ENCODE measurements around the gene BMP7. TPM values are rescaled to one million over a fixed set of nuclear protein-coding genes. Genes with fewer than 3 reads are reported as not detected.

The BMP7 gene
- total RNA-seq, 2 experiments from 2014 or later = 2.2 to 94.2 TPM

DNA sequence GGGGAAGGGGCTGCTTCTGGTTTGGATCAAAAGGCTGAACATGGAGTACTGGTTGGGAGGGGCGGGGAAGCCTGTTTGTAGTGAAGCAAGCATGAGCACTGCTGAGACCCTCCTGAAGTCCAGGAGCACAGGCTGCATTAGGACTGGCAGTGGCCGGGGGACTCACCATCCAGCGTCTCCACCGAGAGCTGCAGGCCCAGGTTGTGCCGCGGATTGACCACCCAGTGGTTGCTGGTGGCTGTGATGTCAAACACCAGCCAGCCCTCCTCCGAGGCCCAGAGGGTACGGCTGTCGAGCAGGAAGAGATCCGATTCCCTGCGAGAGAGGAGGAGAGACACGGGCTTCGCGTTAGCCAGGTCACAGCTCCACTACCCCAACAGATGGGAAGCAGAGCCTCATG is 64.1 kb downstream of the BMP7 start:
- Histone ChIP-seq H3K27ac (ENCODE audit: low read depth, low read length, poor library complexity, severe bottlenecking) (no peak overlapping the region), H3K9me2 (ENCODE audit: insufficient read depth, low read length) (no peaks in the 10 kb centered on the region), H4K20me1 (ENCODE audit: insufficient read depth, low read length) (no peaks in the 10 kb centered on the region), H2AFZ (ENCODE audit: low read length) (no peak overlapping the region), H3K36me3 (ENCODE audit: insufficient read depth, low read length) (peaks cover 66% of the 10 kb centered on the region), H3K4me3 (ENCODE audit: low read depth, low read length, poor library complexity, severe bottlenecking) (no peak overlapping the region), H3K4me1 (ENCODE audit: insufficient read depth, low read length, poor library complexity, severe bottlenecking) (no peaks in the 10 kb centered on the region), H3K79me2 (ENCODE audit: insufficient read depth, low read depth, low read length) (no peaks in the 10 kb centered on the region), H3K9me3 (ENCODE audit: low read length) (no peaks in the 10 kb centered on the region), H3K4me2 (ENCODE audit: low read length) (no peak overlapping the region)
- ChIA-PET CTCF (ENCODE audit: unreplicated experiment) (interaction anchor here (0.6 kb wide), 1 partner anchor 30 kb away, joined by 3 read pairs; no protein-coding TSS in a partner anchor), POLR2A (no interaction called here)
- TF ChIP-seq EZH2phosphoT487 (IDR thresholded peaks at IDR 0.05; ENCODE audit: borderline replicate concordance, low read depth, low read length) = no peak
- TF ChIP-seq, protein P1, sequence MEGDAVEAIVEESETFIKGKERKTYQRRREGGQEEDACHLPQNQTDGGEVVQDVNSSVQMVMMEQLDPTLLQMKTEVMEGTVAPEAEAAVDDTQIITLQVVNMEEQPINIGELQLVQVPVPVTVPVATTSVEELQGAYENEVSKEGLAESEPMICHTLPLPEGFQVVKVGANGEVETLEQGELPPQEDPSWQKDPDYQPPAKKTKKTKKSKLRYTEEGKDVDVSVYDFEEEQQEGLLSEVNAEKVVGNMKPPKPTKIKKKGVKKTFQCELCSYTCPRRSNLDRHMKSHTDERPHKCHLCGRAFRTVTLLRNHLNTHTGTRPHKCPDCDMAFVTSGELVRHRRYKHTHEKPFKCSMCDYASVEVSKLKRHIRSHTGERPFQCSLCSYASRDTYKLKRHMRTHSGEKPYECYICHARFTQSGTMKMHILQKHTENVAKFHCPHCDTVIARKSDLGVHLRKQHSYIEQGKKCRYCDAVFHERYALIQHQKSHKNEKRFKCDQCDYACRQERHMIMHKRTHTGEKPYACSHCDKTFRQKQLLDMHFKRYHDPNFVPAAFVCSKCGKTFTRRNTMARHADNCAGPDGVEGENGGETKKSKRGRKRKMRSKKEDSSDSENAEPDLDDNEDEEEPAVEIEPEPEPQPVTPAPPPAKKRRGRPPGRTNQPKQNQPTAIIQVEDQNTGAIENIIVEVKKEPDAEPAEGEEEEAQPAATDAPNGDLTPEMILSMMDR (conservative IDR thresholded peaks at IDR 0.05; ENCODE audit: low read length) = no peak
- no TSS peak for BruUV-seq (replicated peaks)
- DNase-seq (ENCODE audit: low spot score) = no peak
- intact Hi-C loops (cut with micrococcal nuclease; ENCODE audit: unreplicated experiment) = no loop called here

DNA sequence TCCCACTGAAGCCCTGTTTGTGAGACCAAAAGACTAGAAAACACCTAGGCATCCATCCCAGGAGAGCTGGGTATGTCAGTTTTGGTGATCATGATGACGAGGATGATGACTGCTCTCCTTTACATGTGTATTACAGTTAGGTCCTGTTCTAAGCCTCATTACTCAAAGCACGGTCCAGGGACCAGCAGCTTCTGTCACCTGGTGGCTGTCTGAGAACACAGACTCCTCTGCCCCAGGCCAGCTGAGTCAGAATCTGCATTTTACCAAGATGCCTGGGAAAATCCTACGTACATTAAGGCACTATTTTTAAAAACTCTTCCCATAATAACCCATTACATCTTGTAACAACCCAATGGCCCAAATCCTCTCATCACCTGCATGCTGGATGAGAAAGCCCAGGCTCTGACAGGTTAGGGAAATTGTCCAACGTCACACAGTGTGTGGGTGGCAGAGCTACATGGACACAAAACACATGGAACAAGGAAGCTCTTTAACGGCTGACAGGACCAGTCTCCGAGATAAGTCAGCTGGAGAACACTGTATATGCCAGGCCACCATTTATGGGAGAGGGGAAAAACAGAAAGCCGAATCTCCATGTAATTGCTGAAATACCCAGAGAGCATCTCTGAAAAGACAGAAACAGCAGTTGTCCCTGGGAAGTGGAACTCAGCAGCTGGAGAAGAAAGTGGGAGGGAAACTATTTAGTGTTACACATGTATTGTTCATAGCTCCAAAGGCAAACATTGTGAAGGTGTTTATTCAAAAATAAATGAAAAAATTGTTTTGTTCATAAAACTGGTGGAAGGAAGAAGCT is 65.4 kb downstream of the BMP7 start:
- BruUV-seq (replicated peaks) = no TSS peak
- no peak overlapping the region for H2AFZ ChIP-seq (ENCODE audit: low read length)

More for the DNA sequence above, 65.4 kb downstream of the BMP7 start:
- intact Hi-C loops (cut with micrococcal nuclease; ENCODE audit: unreplicated experiment) = no loop called here
- H4K20me1 ChIP-seq (ENCODE audit: insufficient read depth, low read length) = no peaks in the 10 kb centered on the region
- peaks cover 57% of the 10 kb centered on the region for H3K36me3 ChIP-seq (ENCODE audit: insufficient read depth, low read length)
- H3K27ac ChIP-seq (ENCODE audit: low read depth, low read length, poor library complexity, severe bottlenecking) = no peak overlapping the region
- no peaks in the 10 kb centered on the region for H3K9me3 ChIP-seq (ENCODE audit: low read length)
- H3K4me3 ChIP-seq (ENCODE audit: low read depth, low read length, poor library complexity, severe bottlenecking) = no peak overlapping the region
- ChIA-PET CTCF (ENCODE audit: unreplicated experiment) (no interaction called here), POLR2A (interaction anchor here (0.6 to 0.7 kb wide), 2 partner anchors 14 to 18 kb away, joined by 3 read pairs; no protein-coding TSS in a partner anchor)
- H3K4me1 ChIP-seq (ENCODE audit: insufficient read depth, low read length, poor library complexity, severe bottlenecking) = no peaks in the 10 kb centered on the region
- TF ChIP-seq, protein P1 (conservative IDR thresholded peaks at IDR 0.05; ENCODE audit: low read length) = no peak
- TF ChIP-seq EZH2phosphoT487 (IDR thresholded peaks at IDR 0.05; ENCODE audit: borderline replicate concordance, low read depth, low read length) = no peak
- no peak for DNase-seq (ENCODE audit: low spot score)
- no peaks in the 10 kb centered on the region for H3K79me2 ChIP-seq (ENCODE audit: insufficient read depth, low read depth, low read length)
- no peaks in the 10 kb centered on the region for H3K9me2 ChIP-seq (ENCODE audit: insufficient read depth, low read length)
- H3K4me2 ChIP-seq (ENCODE audit: low read length) = no peak overlapping the region

All from OCI-LY7 (cell line).